K562 (cell line): ENCODE measurements around the gene PRDM12. TPM values are rescaled to one million over a fixed set of nuclear protein-coding genes. Genes with fewer than 3 reads are reported as not detected.
A peak's percentile ranks its signal among the peaks of the same experiment; 100 is the strongest.

Experiments
- ATAC-seq: fragments of 200-7000 bp; cut with Tn5 transposase; 3 replicates; pipeline ENCODE4 v1.9.1; 2020; ENCODE audit warnings: moderate library complexity
- BruUV-seq: library from RNA; stranded (reverse); fragments of 400-500 nt; replicated peaks from 2 replicates; lab custom pipeline; 2021; lab: Mats Ljungman, UMichigan
- CTCF ChIA-PET: fragments of 300-600 bp; formaldehyde crosslinking; extraction: SDS; loops from one replicate; lab custom pipeline; 2021; ENCODE audit warnings: low intra/inter-chr PET ratio; lab: Yijun Ruan, JAX
- POLR2A ChIA-PET: fragments of 300-600, 350-650 bp; sonication (Branson Sonifier 250); formaldehyde crosslinking; extraction: SDS; loops from one replicate; lab custom pipeline; 2021; ENCODE audit warnings: antibody characterized with exemption, inconsistent platforms; lab: Yijun Ruan, JAX
- DNase-seq, 4 experiments: peaks; one replicate each; pipeline versions ENCODE4 v3.0.0 to v3.0.0-alpha.2; 2011 to 2018; ENCODE audit warnings: low spot score in 3 of 4, mixed read lengths in 3 of 4; ENCODE audit errors: extremely low read depth in 1 of 4
- FAIRE-seq: peaks from 2 replicates; lab custom pipeline; 2011; peaks lifted over from hg19 to GRCh38; lab: Jason Lieb, UNC
- H2AFZ ChIP-seq: 2 replicates; pipeline ENCODE4 v1.6.0; 2011; ENCODE audit warnings: low read depth, low read length, control low read depth, inconsistent platforms
- H3K27ac ChIP-seq: fragments of 200-600 bp; 3 replicates; pipeline ENCODE4 v1.8.0; 2011; ENCODE audit warnings: low read depth, mild to moderate bottlenecking, control low read depth, inconsistent platforms, low read length, moderate library complexity, mixed read lengths; ENCODE audit errors: extremely low read depth
- H3K27me3 ChIP-seq, 2 experiments: fragments of 300-600 bp in 1 of 2; 2 replicates in 1 of 2; 3 replicates in 1 of 2; pipeline versions ENCODE4 v1.6.0 to v1.8.0; 2011; ENCODE audit warnings: inconsistent platforms in 2 of 2, low read length in 2 of 2, mild to moderate bottlenecking in 1 of 2, mixed read lengths in 1 of 2, moderate library complexity in 1 of 2; ENCODE audit not compliant: control insufficient read depth in 2 of 2, insufficient read depth in 2 of 2
- H3K36me3 ChIP-seq: fragments of 300-600 bp; 3 replicates; pipeline ENCODE4 v1.8.0; 2011; ENCODE audit warnings: mild to moderate bottlenecking, low read length, inconsistent platforms; ENCODE audit not compliant: control insufficient read depth, insufficient read depth
- H3K4me1 ChIP-seq, 2 experiments: fragments of 200-600 bp in 1 of 2; replicated peaks in 1 of 2; 2 replicates in 1 of 2; 3 replicates in 1 of 2; pipeline versions ENCODE4 v1.5.1 to v1.8.0; 2011; ENCODE audit warnings: inconsistent platforms in 2 of 2, low read length in 2 of 2, mild to moderate bottlenecking in 1 of 2, mixed read lengths in 1 of 2, moderate library complexity in 1 of 2; ENCODE audit not compliant: control insufficient read depth in 2 of 2, insufficient read depth in 2 of 2
- H3K4me2 ChIP-seq: 2 replicates; pipeline ENCODE4 v1.6.1; 2011; ENCODE audit warnings: low read length, control low read depth, inconsistent platforms, mixed read lengths; ENCODE audit not compliant: insufficient read depth
- H3K4me3 ChIP-seq: fragments of 200-600 bp; sonication (generic), shearing (Covaris generic); 2 replicates; pipeline ENCODE4 v1.5.1; 2016; ENCODE audit warnings: control low read depth, inconsistent platforms
- H3K79me2 ChIP-seq: fragments of 200-600 bp; 3 replicates; pipeline ENCODE4 v1.8.0; 2011; ENCODE audit warnings: low read length, inconsistent platforms; ENCODE audit not compliant: control insufficient read depth, insufficient read depth
- H3K9ac ChIP-seq, 2 experiments: 2 replicates each; pipeline versions ENCODE4 v1.6.0 to v1.6.1; 2011; ENCODE audit warnings: low read depth in 2 of 2, low read length in 2 of 2, control low read depth in 1 of 2, inconsistent platforms in 1 of 2, mild to moderate bottlenecking in 1 of 2, mixed read lengths in 1 of 2; ENCODE audit not compliant: insufficient read depth in 1 of 2
- H3K9me1 ChIP-seq: one replicate; pipeline ENCODE4 v1.6.0; 2011; ENCODE audit warnings: inconsistent platforms, mild to moderate bottlenecking, low read length, moderate library complexity; ENCODE audit not compliant: control insufficient read depth, insufficient read depth
- H3K9me3 ChIP-seq: replicated peaks from 2 replicates; pipeline ENCODE4 v1.5.1; 2011; ENCODE audit warnings: low read depth, low read length, inconsistent platforms; ENCODE audit not compliant: control insufficient read depth, insufficient read depth
- H4K20me1 ChIP-seq: replicated peaks from 2 replicates; pipeline ENCODE4 v1.6.1; 2011; ENCODE audit warnings: low read length, inconsistent platforms, mixed read lengths; ENCODE audit not compliant: control insufficient read depth, insufficient read depth
- CGGBP1 ChIP-seq: fragments of 250-450 bp; sonication (Bioruptor Pico); IDR thresholded peaks from 2 replicates; pipeline ENCODE4 v1.9.0; 2021; ENCODE audit warnings: mild to moderate bottlenecking
- POLR2G ChIP-seq: fragments of 200-400 bp; formaldehyde crosslinking; IDR thresholded peaks from 2 replicates; pipeline ENCODE4 v1.6.1; 2017; ENCODE audit warnings: low read depth, mild to moderate bottlenecking, antibody characterized with exemption, low read length, moderate library complexity
- RERE ChIP-seq: sonication (generic); formaldehyde crosslinking; IDR thresholded peaks from 2 replicates; pipeline ENCODE4 v1.8.0; 2023; ENCODE audit warnings: missing genetic modification reagents, mild to moderate bottlenecking, borderline replicate concordance
- WGBS: fragments of 100-300 bp; shearing (Covaris generic); methylation state at CpG from one replicate; pipeline ENCODE4 v1.1.6; 2016; ENCODE audit warnings: low coverage, mixed read lengths; ENCODE audit not compliant: insufficient coverage; ENCODE audit errors: missing lambda C conversion rate; 5-methylcytosine and 5-hydroxymethylcytosine counted together
- in situ Hi-C: fragments of 300-500 bp; cut with MboI; formaldehyde crosslinking; loops from 4 replicates; pipeline ENCODE4 v1.15.0; 2018; ENCODE audit warnings: inconsistent platforms, mixed read lengths
- intact Hi-C: fragments of 100-400 bp; cut with micrococcal nuclease; formaldehyde crosslinking; loops from 2 replicates; pipeline ENCODE4 v1.14.2; 2022
- polyA plus RNA-seq, 8 experiments: library from polyadenylated mRNA; depleted of rRNA in 4 of 8; stranded (reverse) in 5 of 8; unstranded in 3 of 8; fragments of >200 nt; fragmentation: Nextera tagmentation in 2 of 8; fragmentation: Illumina TruSeq in 1 of 8; extraction: Ambion mirVana in 2 of 8; extraction: Trizol in 1 of 8; gene quantifications; 2 replicates each; pipeline versions ENCODE4 v1.2.1 to v1.2.3, GENCODE V29; 2011 to 2014; ENCODE audit warnings: inconsistent platforms in 1 of 8, missing spikeins in 1 of 8
- total RNA-seq, 7 experiments: library from RNA; depleted of rRNA in 6 of 7; stranded (reverse); fragments of >200 nt in 6 of 7; fragmentation: Illumina TruSeq in 2 of 7; extraction: Trizol in 2 of 7; gene quantifications; 2 replicates each; pipeline versions ENCODE4 v1.2.1 to v1.2.3, GENCODE V29; 2011 to 2021; ENCODE audit warnings: low replicate concordance in 1 of 7

Gene PRDM12
- total and polyA plus RNA-seq, 9 of the 15 experiments (the other 6 are each of a cell fraction or from before 2014, with no cell fraction given): 0.04 to 0.22 (median 0.07) TPM; not detected in 3

GRCh38 chr9:130636648-130637020, 27.8 kb upstream of the PRDM12 start (continued):
- no peak for TF ChIP-seq RERE (CRISPR knock-in tag)

- BruUV-seq: no TSS peak
- no peak for ATAC-seq
- Histone ChIP-seq H2AFZ (no peak overlapping the region), H4K20me1 (no peaks in the 10 kb centered on the region), H3K27me3 (no peaks in the 10 kb centered on the region), H3K79me2 (no peaks in the 10 kb centered on the region), H3K4me1 (peaks cover 0 to 11% of the 10 kb centered on the region in 2 experiments; a peak in 1 of 5 replicates), H3K9me3 (no peaks in the 10 kb centered on the region), H3K9me1 (peaks cover 4% of the 10 kb centered on the region), H3K4me2 (no peak overlapping the region), H3K4me3 (no peak overlapping the region), H3K9ac (peak overlapping the region in 1 of 2 experiments; percentile 61; a peak in 1 of 4 replicates), H3K36me3 (peaks cover 39% of the 10 kb centered on the region; the same call in 2 of the 3 replicates), H3K27ac (no peak overlapping the region)
- TF ChIP-seq CGGBP1 (CRISPR knock-in tag) (no peak), POLR2G (peak; percentile 21; the same call in 1 of the 2 replicates)
- in situ Hi-C loops: no loop called here
- WGBS: 88% methylated on average over 36 of the region's 37 CpGs
- intact Hi-C loops: no loop called here
- DNase-seq: no peak
- no peak for FAIRE-seq
- POLR2A ChIA-PET: interaction anchor here (0.6 to 1.0 kb wide), 3 partner anchors 12 to 102 kb away, joined by 3 to 5 read pairs (median 3); no protein-coding TSS in a partner anchor
- CTCF ChIA-PET: no interaction called here
Observed at GRCh38 chr9:130638284-130639123, 25.9 kb upstream of the PRDM12 start.
